Kidney (tissue), 14 donors: ENCODE results near the gene IL1RAPL1. TPM values are rescaled to one million over a fixed set of nuclear protein-coding genes. Genes with fewer than 3 reads are reported as not detected.
A peak's percentile ranks its signal among the peaks of the same experiment; 100 is the strongest.

Experiments used
- DNase-seq, 5 donors: peaks; one replicate each; pipeline ENCODE4 v3.0.0-alpha.2; 2013 to 2020
- FAIRE-seq: peaks from 2 replicates; lab custom pipeline; 2012; peaks lifted over from hg19 to GRCh38; lab: Jason Lieb, UNC
- H3K27ac ChIP-seq, 2 donors: one replicate each; pipeline ENCODE4 v1.7.0; 2013; ENCODE audit warnings: low read depth in 2 of 2, low read length in 2 of 2, inconsistent platforms in 1 of 2
- H3K27me3 ChIP-seq: one replicate; pipeline ENCODE4 v1.7.1; 2013; ENCODE audit warnings: low read length, inconsistent platforms; ENCODE audit not compliant: control insufficient read depth, insufficient read depth
- H3K36me3 ChIP-seq, 3 donors: one replicate each; pipeline versions ENCODE4 v1.7.0 to v1.7.1; 2013; ENCODE audit warnings: low read length in 3 of 3, control low read depth in 1 of 3, inconsistent platforms in 1 of 3; ENCODE audit not compliant: insufficient read depth in 3 of 3, control insufficient read depth in 2 of 3
- H3K4me1 ChIP-seq, 3 donors: one replicate each; pipeline versions ENCODE4 v1.7.0 to v1.7.1; 2013; ENCODE audit warnings: low read length in 3 of 3, inconsistent platforms in 1 of 3, low read depth in 1 of 3; ENCODE audit not compliant: control insufficient read depth in 2 of 3, insufficient read depth in 2 of 3
- H3K4me3 ChIP-seq, 3 donors: one replicate each; pipeline versions ENCODE4 v1.7.0 to v1.8.1; 2013; ENCODE audit warnings: low read length in 3 of 3, control low read depth in 1 of 3, inconsistent platforms in 1 of 3
- H3K9ac ChIP-seq, 3 donors: one replicate each; pipeline versions ENCODE4 v1.7.0 to v1.7.1; 2013; ENCODE audit warnings: low read length in 3 of 3, control low read depth in 1 of 3, inconsistent platforms in 1 of 3
- H3K9me3 ChIP-seq, 3 donors: one replicate each; pipeline versions ENCODE4 v1.7.0 to v1.7.1; 2013; ENCODE audit warnings: low read length in 3 of 3, control low read depth in 1 of 3, inconsistent platforms in 1 of 3; ENCODE audit not compliant: control insufficient read depth in 2 of 3, insufficient read depth in 1 of 3
- CTCF ChIP-seq: IDR thresholded peaks from 3 replicates; pipeline ENCODE4 v1.5.1; 2012; ENCODE audit warnings: mild to moderate bottlenecking, moderate library complexity, borderline replicate concordance; ENCODE audit not compliant: insufficient read depth; ENCODE audit errors: extremely low read depth
- intact Hi-C: fragments of 100-400 bp; cut with DNase I; formaldehyde crosslinking; loops from one replicate; pipeline ENCODE4 v1.11.1; 2022
- polyA plus RNA-seq: library from polyadenylated mRNA; stranded (reverse); fragments of 350-450 nt; fragmentation: Illumina TruSeq; extraction: RNeasy Lipid Tissue Mini Kit (QIAGEN cat#74804); gene quantifications from one replicate; pipeline ENCODE4 v1.2.3, GENCODE V29; 2014; ENCODE audit warnings: low read depth, low replicate concordance; ENCODE audit not compliant: insufficient read depth
- total RNA-seq: library from RNA; stranded (reverse); fragmentation: NEBNext Ultra II Directional; extraction: Animal tissue kit (Norgen Biotek cat#: 25700); gene quantifications from one replicate; pipeline ENCODE4 v1.2.1, GENCODE V29; 2021
- donor health status: control.
- donor health status: control.
- donor health status: control.
- donor health status: control.
- donor health status: control.
- donor health status: DM: yes; HTN: yes; CAD: no.
- donor health status: Normal renal cell carcinoma (clear cell type).

The IL1RAPL1 gene
- total and polyA plus RNA-seq, 2 donors from 2014 or later: 0.19 TPM; not detected in 1

DNA sequence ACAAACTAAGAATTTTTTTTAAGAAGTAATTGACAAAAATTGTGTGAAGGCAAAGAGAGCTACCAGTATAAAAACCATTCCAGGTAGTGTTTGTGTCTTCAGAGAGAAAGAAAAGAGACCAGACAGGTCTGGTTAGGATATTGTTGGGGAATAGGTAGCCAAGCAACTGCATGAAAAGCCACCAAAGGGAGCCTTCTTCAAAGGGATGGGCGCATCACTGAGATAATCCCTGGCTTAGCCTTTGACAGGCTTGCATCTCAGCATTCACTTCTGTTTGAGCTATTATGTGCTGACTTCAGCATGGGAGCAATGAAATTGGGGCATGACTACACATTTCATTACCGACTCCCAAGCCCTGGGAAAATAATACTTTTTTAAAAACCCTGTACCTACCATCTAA is 496.6 kb downstream of the IL1RAPL1 start:
- FAIRE-seq (no peak), DNase-seq (no peak)
- H3K9ac ChIP-seq: no peak overlapping the region
- H3K27ac ChIP-seq: no peak overlapping the region
- intact Hi-C loops: no loop called here
- TF ChIP-seq CTCF: no peak
- no peak overlapping the region for H3K4me3 ChIP-seq
- H3K4me1 ChIP-seq: no peaks in the 10 kb centered on the region
- no peaks in the 10 kb centered on the region for H3K9me3 ChIP-seq
- no peaks in the 10 kb centered on the region for H3K36me3 ChIP-seq
- no peaks in the 10 kb centered on the region for H3K27me3 ChIP-seq

GRCh38 chrX:29090811-29091210 is 503.6 kb downstream of the IL1RAPL1 start:
- H3K9ac ChIP-seq: no peak overlapping the region
- FAIRE-seq (no peak), DNase-seq (peak in 2 of 5 donors; percentile 9 to 29)
- H3K27me3 ChIP-seq: no peaks in the 10 kb centered on the region
- no peak overlapping the region for H3K4me3 ChIP-seq
- H3K4me1 ChIP-seq: no peaks in the 10 kb centered on the region
- TF ChIP-seq CTCF: peak; percentile 21
- H3K9me3 ChIP-seq: no peaks in the 10 kb centered on the region
- intact Hi-C loops: no loop called here
- H3K27ac ChIP-seq: no peak overlapping the region
- no peaks in the 10 kb centered on the region for H3K36me3 ChIP-seq

DNA sequence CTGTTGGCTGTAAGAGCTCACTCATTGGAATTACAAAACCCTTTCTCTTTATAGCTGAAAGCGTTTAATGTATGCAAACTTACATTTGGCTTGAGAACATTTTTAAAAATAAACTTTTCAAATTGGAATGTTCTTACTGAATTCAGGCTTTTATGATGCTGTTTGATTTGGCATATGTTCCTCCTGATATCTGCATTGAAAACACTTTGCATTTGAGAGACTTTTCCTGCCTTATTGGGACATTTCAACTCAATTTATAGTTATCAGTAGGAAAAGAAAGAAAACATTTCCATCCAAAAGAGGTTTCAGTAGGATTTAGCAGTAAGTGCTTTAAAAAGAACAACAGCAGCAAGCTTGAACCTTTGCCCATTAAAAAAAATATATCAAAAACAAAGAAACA is 520.0 kb downstream of the IL1RAPL1 start:
- Histone ChIP-seq H3K4me1 (no peaks in the 10 kb centered on the region), H3K4me3 (no peak overlapping the region), H3K9ac (no peak overlapping the region), H3K9me3 (no peaks in the 10 kb centered on the region), H3K27ac (no peak overlapping the region), H3K27me3 (no peaks in the 10 kb centered on the region), H3K36me3 (no peaks in the 10 kb centered on the region)
- TF ChIP-seq CTCF: no peak
- FAIRE-seq: no peak
- intact Hi-C loops: no loop called here
- peak in 2 of 5 donors; percentile 1 to 23 for DNase-seq

DNA sequence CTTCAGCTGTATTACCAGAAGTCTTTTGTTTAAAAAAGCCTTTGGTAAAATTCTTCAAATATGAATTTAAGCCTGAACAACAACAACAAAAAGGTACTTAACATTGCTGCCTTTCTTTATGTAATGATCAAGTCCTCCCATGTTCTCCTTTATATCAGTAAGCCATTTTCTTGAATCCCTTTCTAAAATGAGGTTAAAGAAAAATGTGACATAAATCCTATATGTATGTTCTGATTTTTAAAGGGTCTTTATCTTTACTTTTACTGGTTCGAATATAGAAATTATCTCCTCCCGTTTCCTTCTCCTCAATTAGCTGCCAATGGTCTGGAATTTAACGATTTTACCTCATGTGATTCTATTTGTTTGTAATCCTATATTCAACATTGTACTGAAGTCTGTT is 522.8 kb downstream of the IL1RAPL1 start:
- Histone ChIP-seq H3K4me3 (no peak overlapping the region), H3K4me1 (no peaks in the 10 kb centered on the region), H3K9me3 (no peaks in the 10 kb centered on the region), H3K27ac (no peak overlapping the region), H3K27me3 (no peaks in the 10 kb centered on the region), H3K9ac (no peak overlapping the region), H3K36me3 (no peaks in the 10 kb centered on the region)
- intact Hi-C loops: no loop called here
- no peak for DNase-seq
- TF ChIP-seq CTCF: no peak
- no peak for FAIRE-seq
